Calu3 (cell line): ENCODE data around the gene NUP93. TPM values are rescaled to one million over a fixed set of nuclear protein-coding genes. Genes with fewer than 3 reads are reported as not detected.
"Not testable (repeated sequence)": the region's sequence is repeated elsewhere in the genome, so short reads cannot be mapped to it uniquely, and the experiment has no call there.

ENCODE experiments used
- BruUV-seq: library from RNA; stranded (reverse); fragments of 400-500 nt; replicated peaks from 2 replicates; lab custom pipeline; 2021; lab: Mats Ljungman, UMichigan
- CTCF ChIA-PET: fragments of 300-600 bp; sonication (Branson Sonifier 250); formaldehyde crosslinking; loops from one replicate; lab custom pipeline; 2022; ENCODE audit warnings: antibody characterized with exemption; lab: Charles Lee
- DNase-seq: peaks from one replicate; pipeline ENCODE4 v3.0.0; 2022
- H3K27ac Mint-ChIP-seq: one replicate; pipeline ENCODE4 v1.8.0; 2022; ENCODE audit warnings: mixed read lengths; ENCODE audit not compliant: unreplicated experiment
- H3K27me3 Mint-ChIP-seq: one replicate; pipeline ENCODE4 v1.8.0; 2022; ENCODE audit warnings: mixed read lengths; ENCODE audit not compliant: unreplicated experiment
- H3K36me3 Mint-ChIP-seq: one replicate; pipeline ENCODE4 v1.8.0; 2022; ENCODE audit warnings: mild to moderate bottlenecking, moderate library complexity, mixed read lengths; ENCODE audit not compliant: insufficient read depth, unreplicated experiment
- H3K4me1 Mint-ChIP-seq: one replicate; pipeline ENCODE4 v1.8.0; 2022; ENCODE audit warnings: mild to moderate bottlenecking, low read depth, mixed read lengths; ENCODE audit not compliant: unreplicated experiment
- H3K4me3 Mint-ChIP-seq: one replicate; pipeline ENCODE4 v1.8.0; 2022; ENCODE audit warnings: mild to moderate bottlenecking, low read depth, moderate library complexity, mixed read lengths; ENCODE audit not compliant: unreplicated experiment
- H3K9me3 Mint-ChIP-seq: one replicate; pipeline ENCODE4 v1.8.0; 2022; ENCODE audit warnings: low read depth, mixed read lengths; ENCODE audit not compliant: unreplicated experiment
- intact Hi-C: fragments of 100-400 bp; cut with micrococcal nuclease; formaldehyde crosslinking; loops from one replicate; pipeline ENCODE4 v1.10.0; 2022; ENCODE audit not compliant: unreplicated experiment
- total RNA-seq: library from RNA; stranded (reverse); gene quantifications from 2 replicates; pipeline ENCODE4 v1.2.3, GENCODE V29; 2022
- TF ChIP-seq, protein P1 (sequence below): fragments of 200-600 bp; IDR thresholded peaks from one replicate; pipeline ENCODE4 v1.8.0; 2022; ENCODE audit warnings: antibody characterized with exemption; ENCODE audit not compliant: unreplicated experiment

The NUP93 gene
- total RNA-seq, 1 experiment from 2014 or later = 120 TPM

DNA sequence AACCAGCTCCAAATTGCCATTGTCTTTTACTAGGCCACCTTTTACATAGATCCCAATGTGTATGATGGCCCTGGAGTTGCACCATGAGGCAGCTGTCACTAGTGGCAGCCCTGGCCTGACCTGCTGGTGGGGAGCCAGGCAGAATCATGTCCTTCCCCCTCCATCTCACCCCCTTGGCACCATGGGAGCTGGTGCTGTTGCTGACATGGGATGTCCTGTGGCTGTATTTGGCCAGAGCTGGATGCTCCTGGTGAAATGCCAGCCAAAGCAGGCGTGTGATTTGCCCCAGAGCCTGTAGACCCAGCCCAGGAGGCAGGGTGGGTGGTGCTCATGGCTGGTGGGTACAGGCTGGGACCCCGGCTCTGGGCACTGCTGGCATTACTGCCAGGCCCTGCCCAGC, 153.7 kb downstream of the NUP93 start:
- TF ChIP-seq, protein P1, sequence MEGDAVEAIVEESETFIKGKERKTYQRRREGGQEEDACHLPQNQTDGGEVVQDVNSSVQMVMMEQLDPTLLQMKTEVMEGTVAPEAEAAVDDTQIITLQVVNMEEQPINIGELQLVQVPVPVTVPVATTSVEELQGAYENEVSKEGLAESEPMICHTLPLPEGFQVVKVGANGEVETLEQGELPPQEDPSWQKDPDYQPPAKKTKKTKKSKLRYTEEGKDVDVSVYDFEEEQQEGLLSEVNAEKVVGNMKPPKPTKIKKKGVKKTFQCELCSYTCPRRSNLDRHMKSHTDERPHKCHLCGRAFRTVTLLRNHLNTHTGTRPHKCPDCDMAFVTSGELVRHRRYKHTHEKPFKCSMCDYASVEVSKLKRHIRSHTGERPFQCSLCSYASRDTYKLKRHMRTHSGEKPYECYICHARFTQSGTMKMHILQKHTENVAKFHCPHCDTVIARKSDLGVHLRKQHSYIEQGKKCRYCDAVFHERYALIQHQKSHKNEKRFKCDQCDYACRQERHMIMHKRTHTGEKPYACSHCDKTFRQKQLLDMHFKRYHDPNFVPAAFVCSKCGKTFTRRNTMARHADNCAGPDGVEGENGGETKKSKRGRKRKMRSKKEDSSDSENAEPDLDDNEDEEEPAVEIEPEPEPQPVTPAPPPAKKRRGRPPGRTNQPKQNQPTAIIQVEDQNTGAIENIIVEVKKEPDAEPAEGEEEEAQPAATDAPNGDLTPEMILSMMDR = no peak
- no TSS peak for BruUV-seq
- DNase-seq = no peak
- Mint-ChIP-seq H3K9me3 (no peaks in the 10 kb centered on the region), H3K36me3 (no peaks in the 10 kb centered on the region), H3K4me3 (no peak overlapping the region), H3K27ac (no peak overlapping the region), H3K4me1 (no peaks in the 10 kb centered on the region), H3K27me3 (peaks cover 30% of the 10 kb centered on the region)
- CTCF ChIA-PET = interaction anchor here (0.9 kb wide), 1 partner anchor 36 kb away, joined by 3 read pairs; no protein-coding TSS in a partner anchor
- intact Hi-C loops = no loop called here

DNA sequence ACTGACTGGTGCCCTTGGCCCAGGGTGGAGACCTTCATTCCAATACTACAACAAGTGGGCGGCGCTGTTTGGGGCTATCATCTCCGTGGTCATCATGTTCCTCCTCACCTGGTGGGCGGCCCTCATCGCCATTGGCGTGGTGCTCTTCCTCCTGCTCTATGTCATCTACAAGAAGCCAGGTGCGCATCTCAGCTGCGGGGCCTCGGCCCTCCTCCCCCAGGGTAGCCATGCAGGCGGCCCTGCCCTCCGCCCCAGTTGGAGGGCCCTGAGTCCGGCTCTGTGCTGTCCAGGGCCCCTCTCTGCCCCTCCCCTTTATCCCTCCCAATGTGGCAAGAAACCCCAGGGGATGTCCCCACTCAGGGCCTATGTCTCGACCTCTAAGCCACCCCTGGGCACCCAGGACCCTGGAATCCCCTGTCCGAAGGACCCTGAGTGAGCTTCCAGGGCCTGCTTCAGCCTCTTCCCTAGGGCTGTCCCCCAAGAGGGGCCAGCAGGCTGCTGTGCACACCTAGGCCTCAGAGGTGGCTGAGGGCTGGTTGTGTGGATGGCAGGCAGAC, 154.2 kb downstream of the NUP93 start:
- no peaks in the 10 kb centered on the region for H3K9me3 Mint-ChIP-seq
- CTCF ChIA-PET = no interaction called here
- H3K36me3 Mint-ChIP-seq = no peaks in the 10 kb centered on the region
- BruUV-seq = no TSS peak
- peaks cover 29% of the 10 kb centered on the region for H3K27me3 Mint-ChIP-seq
- TF ChIP-seq, protein P1 = no peak
- H3K27ac Mint-ChIP-seq = no peak overlapping the region
- no peaks in the 10 kb centered on the region for H3K4me1 Mint-ChIP-seq
- DNase-seq = no peak
- H3K4me3 Mint-ChIP-seq = no peak overlapping the region
- intact Hi-C loops = no loop called here

DNA sequence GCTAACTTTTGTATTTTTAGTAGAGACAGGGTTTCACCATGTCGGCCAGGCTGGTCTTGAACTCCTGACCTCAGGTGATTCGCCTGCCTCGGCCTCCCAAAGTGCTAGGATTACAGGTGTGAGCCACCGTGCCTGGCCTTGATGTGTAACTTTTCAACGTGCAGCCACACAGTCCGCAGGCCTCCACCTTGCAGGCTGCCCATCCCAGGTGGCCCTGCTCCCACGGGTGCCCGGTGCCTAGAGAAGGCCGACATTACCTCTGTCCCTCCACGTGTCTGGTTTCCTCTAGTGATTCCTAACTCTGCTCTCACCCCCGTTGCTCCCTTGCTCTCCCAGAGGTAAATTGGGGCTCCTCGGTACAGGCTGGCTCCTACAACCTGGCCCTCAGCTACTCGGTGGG, 155.0 kb downstream of the NUP93 start:
- intact Hi-C loops, CTCF ChIA-PET, H3K4me1 Mint-ChIP-seq, H3K27ac Mint-ChIP-seq, H3K9me3 Mint-ChIP-seq, H3K4me3 Mint-ChIP-seq, BruUV-seq, DNase-seq, H3K36me3 Mint-ChIP-seq: not testable (repeated sequence)
- H3K27me3 Mint-ChIP-seq = peaks cover 21% of the 10 kb centered on the region

DNA sequence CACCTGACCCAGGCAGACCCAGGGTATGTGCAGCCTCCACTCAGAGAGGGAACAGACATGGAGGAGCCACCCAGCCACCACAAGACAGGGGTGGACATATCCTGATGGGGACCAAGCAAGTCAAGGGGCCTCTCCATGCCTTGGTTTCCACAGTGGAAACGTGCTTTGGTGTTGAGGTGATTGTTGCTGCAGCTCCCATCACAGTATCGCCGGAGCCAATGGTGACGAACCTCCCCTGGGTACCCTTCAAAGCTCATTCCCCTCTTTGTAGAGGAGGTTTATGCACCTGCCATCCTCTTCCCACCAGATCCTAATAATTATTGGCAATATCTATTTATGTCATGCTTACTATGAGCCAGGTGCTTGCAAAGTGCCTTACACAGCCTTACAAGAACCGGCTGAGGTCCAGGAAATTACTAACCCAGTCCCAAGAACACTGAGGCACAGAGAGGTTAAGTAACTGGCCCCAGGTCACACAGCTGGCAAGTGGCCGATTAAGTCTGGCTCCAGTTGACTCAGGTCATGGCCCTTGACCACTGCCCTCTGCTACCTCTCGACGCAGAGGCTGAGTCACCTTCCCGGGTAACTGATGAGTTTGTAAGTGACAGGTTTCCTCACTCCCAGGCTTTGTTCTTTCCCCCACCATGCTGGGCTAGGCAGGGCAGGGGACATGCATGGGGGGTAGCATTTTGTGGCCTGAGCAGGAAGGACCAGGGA, 155.7 kb downstream of the NUP93 start:
- Mint-ChIP-seq H3K9me3 (no peaks in the 10 kb centered on the region), H3K27me3 (peaks cover 20% of the 10 kb centered on the region), H3K27ac (no peak overlapping the region), H3K4me1 (no peaks in the 10 kb centered on the region), H3K36me3 (no peaks in the 10 kb centered on the region), H3K4me3 (no peak overlapping the region)
- TF ChIP-seq, protein P1 = no peak
- BruUV-seq = no TSS peak
- CTCF ChIA-PET = no interaction called here
- intact Hi-C loops = no loop called here
- no peak for DNase-seq

DNA sequence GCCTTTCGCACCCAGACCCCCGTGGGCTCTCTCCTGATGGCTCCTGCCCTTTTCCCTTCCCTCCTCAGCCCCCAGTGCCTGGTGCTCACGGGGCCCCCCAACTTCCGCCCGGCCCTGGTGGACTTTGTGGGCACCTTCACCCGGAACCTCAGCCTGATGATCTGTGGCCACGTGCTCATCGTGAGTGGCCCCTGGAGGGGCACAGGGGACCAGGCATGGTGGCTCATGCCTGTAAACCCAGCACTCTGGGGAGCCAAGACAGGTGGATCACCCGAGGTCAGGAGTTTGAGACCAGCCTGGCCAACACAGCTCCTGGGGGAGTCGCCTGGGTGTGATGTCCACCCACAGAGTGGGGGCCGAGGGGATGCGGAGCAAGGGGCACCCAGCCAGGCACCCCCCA, 156.4 kb downstream of the NUP93 start:
- Mint-ChIP-seq H3K4me1 (no peaks in the 10 kb centered on the region), H3K4me3 (no peak overlapping the region), H3K36me3 (no peaks in the 10 kb centered on the region), H3K27me3 (peaks cover 20% of the 10 kb centered on the region), H3K27ac (no peak overlapping the region), H3K9me3 (no peaks in the 10 kb centered on the region)
- DNase-seq = no peak
- CTCF ChIA-PET = no interaction called here
- BruUV-seq = no TSS peak
- TF ChIP-seq, protein P1 = no peak
- intact Hi-C loops = no loop called here
